SK-N-SH treated with all-trans-retinoic acid at 6 μM for 48 hours (cell line): ENCODE data around the gene CSRNP3.

Experiments used
- ATAC-seq: fragments of 200-7000 bp; cut with Tn5 transposase; 3 replicates; pipeline ENCODE4 v1.9.1; 2020; ENCODE audit warnings: mild to moderate bottlenecking, moderate library complexity
- ARNTL ChIP-seq: fragments of 450-650 bp; formaldehyde crosslinking; IDR thresholded peaks from 2 replicates; pipeline ENCODE4 v1.5.0; 2020; ENCODE audit warnings: low read depth, mild to moderate bottlenecking, moderate library complexity, borderline replicate concordance
- BACH2 ChIP-seq: fragments of 250-450 bp; sonication (Bioruptor Pico); IDR thresholded peaks from 2 replicates; pipeline ENCODE4 v1.9.0; 2021; ENCODE audit warnings: mild to moderate bottlenecking, borderline replicate concordance
- CREB5 ChIP-seq: fragments of 250-450 bp; sonication (Bioruptor Pico); IDR thresholded peaks from 2 replicates; pipeline ENCODE4 v1.5.1; 2020; ENCODE audit warnings: low read depth, mild to moderate bottlenecking, moderate library complexity
- CSDC2 ChIP-seq: fragments of 250-450 bp; sonication (Bioruptor Pico); IDR thresholded peaks from 2 replicates; pipeline ENCODE4 v1.5.0; 2020; ENCODE audit warnings: mild to moderate bottlenecking, moderate library complexity
- CSRNP3 ChIP-seq: fragments of 250-450 bp; sonication (Bioruptor Pico); IDR thresholded peaks from 2 replicates; pipeline ENCODE4 v1.5.1; 2021; ENCODE audit warnings: mild to moderate bottlenecking, moderate library complexity
- ESRRG ChIP-seq: fragments of 250-450 bp; sonication (Bioruptor Pico); IDR thresholded peaks from 2 replicates; pipeline ENCODE4 v1.6.1; 2021; ENCODE audit warnings: mild to moderate bottlenecking
- GLIS3 ChIP-seq: fragments of 250-450 bp; sonication (Bioruptor Pico); IDR thresholded peaks from 2 replicates; pipeline ENCODE4 v1.5.0; 2020; ENCODE audit warnings: mild to moderate bottlenecking, moderate library complexity
- ISL1 ChIP-seq: fragments of 250-450 bp; sonication (Bioruptor Pico); IDR thresholded peaks from 2 replicates; pipeline ENCODE4 v2.1.2; 2022; ENCODE audit warnings: mild to moderate bottlenecking, moderate library complexity
- OSR1 ChIP-seq: fragments of 250-450 bp; sonication (Bioruptor Pico); IDR thresholded peaks from 2 replicates; pipeline ENCODE4 v1.8.0; 2022; ENCODE audit warnings: moderate library complexity, mild to moderate bottlenecking, inconsistent platforms
- PATZ1 ChIP-seq: fragments of 250-450 bp; sonication (Bioruptor Pico); IDR thresholded peaks from 2 replicates; pipeline ENCODE4 v1.8.0; 2020; ENCODE audit warnings: mild to moderate bottlenecking, moderate library complexity, borderline replicate concordance
- PPARA ChIP-seq: fragments of 250-450 bp; sonication (Bioruptor Pico); IDR thresholded peaks from 2 replicates; pipeline ENCODE4 v1.5.0; 2020; ENCODE audit warnings: mild to moderate bottlenecking, borderline replicate concordance
- RARB ChIP-seq: fragments of 250-450 bp; sonication (Bioruptor Pico); IDR thresholded peaks from 2 replicates; pipeline ENCODE4 v1.8.0; 2021; ENCODE audit warnings: mild to moderate bottlenecking, moderate library complexity
- SNAI2 ChIP-seq: fragments of 250-450 bp; sonication (Bioruptor Pico); IDR thresholded peaks from 2 replicates; pipeline ENCODE4 v1.5.0; 2020; ENCODE audit warnings: mild to moderate bottlenecking, moderate library complexity
- TCF4 ChIP-seq: fragments of 250-450 bp; sonication (Bioruptor Pico); IDR thresholded peaks from 2 replicates; pipeline ENCODE4 v1.8.0; 2021; ENCODE audit warnings: mild to moderate bottlenecking, moderate library complexity, borderline replicate concordance
- TOX ChIP-seq: fragments of 250-450 bp; sonication (Bioruptor Pico); IDR thresholded peaks from 2 replicates; pipeline ENCODE4 v1.8.0; 2021; ENCODE audit warnings: mild to moderate bottlenecking, moderate library complexity, borderline replicate concordance
- TSHZ2 ChIP-seq: fragments of 250-450 bp; sonication (Bioruptor Pico); IDR thresholded peaks from 2 replicates; pipeline ENCODE4 v1.5.0; 2020; ENCODE audit warnings: mild to moderate bottlenecking, moderate library complexity
- ZC3H10 ChIP-seq: fragments of 250-450 bp; sonication (Bioruptor Pico); IDR thresholded peaks from 2 replicates; pipeline ENCODE4 v1.5.1; 2021; ENCODE audit warnings: mild to moderate bottlenecking, moderate library complexity
- ZFP3 ChIP-seq: fragments of 250-450 bp; sonication (Bioruptor Pico); IDR thresholded peaks from 2 replicates; pipeline ENCODE4 v1.5.0; 2020; ENCODE audit warnings: mild to moderate bottlenecking, moderate library complexity
- ZFP30 ChIP-seq: fragments of 450-650 bp; formaldehyde crosslinking; IDR thresholded peaks from 2 replicates; pipeline ENCODE4 v1.5.0; 2022; ENCODE audit warnings: mild to moderate bottlenecking, moderate library complexity
- ZNF565 ChIP-seq: fragments of 450-650 bp; formaldehyde crosslinking; conservative IDR thresholded peaks from 2 replicates; pipeline ENCODE4 v1.5.0; 2020; ENCODE audit warnings: low read depth, mild to moderate bottlenecking, moderate library complexity
- ZNF70 ChIP-seq: fragments of 450-650 bp; formaldehyde crosslinking; IDR thresholded peaks from 2 replicates; pipeline ENCODE4 v1.5.0; 2020; ENCODE audit warnings: mild to moderate bottlenecking, moderate library complexity
- ZNF8 ChIP-seq: fragments of 450-650 bp; formaldehyde crosslinking; IDR thresholded peaks from 2 replicates; pipeline ENCODE4 v1.5.0; 2020; ENCODE audit warnings: mild to moderate bottlenecking, moderate library complexity

CSRNP3 gene

GRCh38 chr2:165594231-165594934 is 124.9 kb downstream of the CSRNP3 start (continued):
- TF ChIP-seq CREB5 (CRISPR knock-in tag) (no peak), TCF4 (CRISPR knock-in tag) (no peak)

GRCh38 chr2:165594935-165595255 is 125.4 kb downstream of the CSRNP3 start:
- ATAC-seq, result no peak
- TF ChIP-seq ISL1 (CRISPR knock-in tag) (no peak), ZNF70 (CRISPR knock-in tag) (no peak), ZNF565 (CRISPR knock-in tag) (no peak), CSDC2 (CRISPR knock-in tag) (no peak), ZC3H10 (CRISPR knock-in tag) (no peak), PPARA (CRISPR knock-in tag) (no peak), ZNF8 (no peak), ZFP30 (no peak), OSR1 (CRISPR knock-in tag) (no peak), RARB (no peak), PATZ1 (CRISPR knock-in tag) (no peak)

- TF ChIP-seq ARNTL, result no peak
- TF ChIP-seq SNAI2 (CRISPR knock-in tag), result no peak
- no peak for TF ChIP-seq PPARA (CRISPR knock-in tag)
- TF ChIP-seq OSR1 (CRISPR knock-in tag), result no peak
- no peak for TF ChIP-seq CSRNP3 (CRISPR knock-in tag)
- TF ChIP-seq ESRRG, result no peak
- no peak for TF ChIP-seq GLIS3 (CRISPR knock-in tag)
- TF ChIP-seq BACH2, result no peak
- TF ChIP-seq TCF4 (CRISPR knock-in tag), result no peak
- no peak for TF ChIP-seq ZFP30
- no peak for TF ChIP-seq RARB
- no peak for TF ChIP-seq CREB5 (CRISPR knock-in tag)
- TF ChIP-seq ZNF565 (CRISPR knock-in tag), result no peak
- no peak for TF ChIP-seq ISL1 (CRISPR knock-in tag)
- TF ChIP-seq TSHZ2 (CRISPR knock-in tag), result no peak
- TF ChIP-seq TOX (CRISPR knock-in tag), result no peak
- TF ChIP-seq ZC3H10 (CRISPR knock-in tag), result no peak
- TF ChIP-seq ZFP3 (CRISPR knock-in tag), result no peak
- no peak for ATAC-seq
These were observed 127.3 kb downstream of the CSRNP3 start for GRCh38 chr2:165596788-165597187.
